ENCODE data around the gene SNHG17.
"Not testable (repeated sequence)": the region's sequence is repeated elsewhere in the genome, so short reads cannot be mapped to it uniquely, and the experiment has no call there.

SNHG17 gene

GRCh38 chr20:38377838-38378237, 57.3 kb downstream of the SNHG17 start:
- H3K27me3 ChIP-seq (ENCODE audit: control insufficient read depth, insufficient read depth, low read length); H3K4me3 ChIP-seq (ENCODE audit: low read length); H3K9me3 ChIP-seq (ENCODE audit: control insufficient read depth, low read length); H3K36me3 ChIP-seq (ENCODE audit: control insufficient read depth, insufficient read depth, low read length); H3K9ac ChIP-seq (ENCODE audit: low read length): not testable (repeated sequence)
- peaks cover 11% of the 10 kb centered on the region for H3K4me1 ChIP-seq (ENCODE audit: control insufficient read depth, insufficient read depth, low read length)

- H3K9me3 ChIP-seq (ENCODE audit: control insufficient read depth, low read length), result no peaks in the 10 kb centered on the region
- no peak overlapping the region for H3K4me3 ChIP-seq (ENCODE audit: low read length)
- no peak overlapping the region for H3K9ac ChIP-seq (ENCODE audit: low read length)
- peaks cover 11% of the 10 kb centered on the region for H3K4me1 ChIP-seq (ENCODE audit: control insufficient read depth, insufficient read depth, low read length)
- H3K36me3 ChIP-seq (ENCODE audit: control insufficient read depth, insufficient read depth, low read length), result no peaks in the 10 kb centered on the region
- no peaks in the 10 kb centered on the region for H3K27me3 ChIP-seq (ENCODE audit: control insufficient read depth, insufficient read depth, low read length)
These were observed 58.0 kb downstream of the SNHG17 start for GRCh38 chr20:38377039-38377685.

- Histone ChIP-seq H3K9ac (ENCODE audit: low read length) (no peak overlapping the region), H3K4me1 (ENCODE audit: control insufficient read depth, insufficient read depth, low read length) (peaks cover 11% of the 10 kb centered on the region), H3K27me3 (ENCODE audit: control insufficient read depth, insufficient read depth, low read length) (no peaks in the 10 kb centered on the region), H3K9me3 (ENCODE audit: control insufficient read depth, low read length) (no peaks in the 10 kb centered on the region), H3K4me3 (ENCODE audit: low read length) (no peak overlapping the region), H3K36me3 (ENCODE audit: control insufficient read depth, insufficient read depth, low read length) (no peaks in the 10 kb centered on the region)
These were observed 61.2 kb downstream of the SNHG17 start for GRCh38 chr20:38373898-38374297.

GRCh38 chr20:38373231-38373867, 61.8 kb downstream of the SNHG17 start:
- Histone ChIP-seq H3K9me3 (ENCODE audit: control insufficient read depth, low read length) (no peaks in the 10 kb centered on the region), H3K36me3 (ENCODE audit: control insufficient read depth, insufficient read depth, low read length) (no peaks in the 10 kb centered on the region)

GRCh38 chr20:38372806-38373205, 62.3 kb downstream of the SNHG17 start:
- Histone ChIP-seq H3K9me3 (ENCODE audit: control insufficient read depth, low read length) (no peaks in the 10 kb centered on the region), H3K9ac (ENCODE audit: low read length) (no peak overlapping the region), H3K36me3 (ENCODE audit: control insufficient read depth, insufficient read depth, low read length) (no peaks in the 10 kb centered on the region)

More at GRCh38 chr20:38373231-38373867, 61.8 kb downstream of the SNHG17 start:
- Histone ChIP-seq H3K4me3 (ENCODE audit: low read length) (no peak overlapping the region), H3K4me1 (ENCODE audit: control insufficient read depth, insufficient read depth, low read length) (peaks cover 11% of the 10 kb centered on the region), H3K9ac (ENCODE audit: low read length) (no peak overlapping the region), H3K27me3 (ENCODE audit: control insufficient read depth, insufficient read depth, low read length) (no peaks in the 10 kb centered on the region)

More at GRCh38 chr20:38372806-38373205, 62.3 kb downstream of the SNHG17 start:
- no peaks in the 10 kb centered on the region for H3K27me3 ChIP-seq (ENCODE audit: control insufficient read depth, insufficient read depth, low read length)
- peaks cover 11% of the 10 kb centered on the region for H3K4me1 ChIP-seq (ENCODE audit: control insufficient read depth, insufficient read depth, low read length)
- no peak overlapping the region for H3K4me3 ChIP-seq (ENCODE audit: low read length)
